ENCODE data around the gene ACVR2B. TPM values are rescaled to one million over a fixed set of nuclear protein-coding genes. Genes with fewer than 3 reads are reported as not detected.

ACVR2B gene
- total RNA-seq, 2 experiments from 2014 or later: 7.2 to 7.8 TPM

DNA sequence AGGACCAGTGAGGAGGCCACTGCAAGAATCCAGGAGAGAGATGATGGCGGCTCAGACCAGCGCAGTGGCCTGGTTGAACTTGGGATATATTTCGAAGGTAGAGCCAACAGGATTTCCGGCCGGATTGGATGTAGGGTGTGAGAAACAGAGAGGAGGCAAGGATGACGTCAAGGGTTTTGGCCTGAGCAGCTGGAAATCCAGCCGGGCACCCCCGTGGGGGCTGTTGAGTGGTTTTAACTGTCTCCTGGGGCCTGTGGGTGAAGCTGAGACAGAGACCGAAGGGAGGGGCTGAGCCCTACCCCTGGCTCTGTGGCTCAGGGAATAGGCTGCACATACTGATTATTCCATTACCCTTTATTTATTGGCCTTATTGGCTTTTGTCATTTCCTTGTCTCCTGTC lies 88.1 kb downstream of the ACVR2B start:
- ChIA-PET POLR2A (no interaction called here), CTCF (ENCODE audit: unreplicated experiment) (no interaction called here)
- BruUV-seq (replicated peaks): no TSS peak

More for the DNA sequence above, 88.1 kb downstream of the ACVR2B start:
- Histone ChIP-seq H2AFZ (ENCODE audit: low read length) (no peak overlapping the region), H4K20me1 (ENCODE audit: insufficient read depth, low read length) (no peaks in the 10 kb centered on the region), H3K4me3 (ENCODE audit: low read depth, low read length, poor library complexity, severe bottlenecking) (no peak overlapping the region), H3K9me3 (ENCODE audit: low read length) (no peaks in the 10 kb centered on the region), H3K36me3 (ENCODE audit: insufficient read depth, low read length) (no peaks in the 10 kb centered on the region), H3K79me2 (ENCODE audit: insufficient read depth, low read depth, low read length) (no peaks in the 10 kb centered on the region), H3K27ac (ENCODE audit: low read depth, low read length, poor library complexity, severe bottlenecking) (no peak overlapping the region), H3K4me2 (ENCODE audit: low read length) (no peak overlapping the region), H3K4me1 (ENCODE audit: insufficient read depth, low read length, poor library complexity, severe bottlenecking) (no peaks in the 10 kb centered on the region), H3K9me2 (ENCODE audit: insufficient read depth, low read length) (no peaks in the 10 kb centered on the region)
- no peak for DNase-seq (ENCODE audit: low spot score)
- TF ChIP-seq CTCF (conservative IDR thresholded peaks at IDR 0.05; ENCODE audit: low read length) (no peak), EZH2phosphoT487 (IDR thresholded peaks at IDR 0.05; ENCODE audit: borderline replicate concordance, low read depth, low read length) (no peak)
- intact Hi-C loops (cut with micrococcal nuclease; ENCODE audit: unreplicated experiment): no loop called here

Small RNAs within 50 kb of the gene (small RNA-seq; reads per million reads assigned to genes)
- gene RF00019: not detected

Other genes starting within 250 kb of the ACVR2B start
- gene SLC22A13, start 188.1 kb upstream of the ACVR2B start, total RNA-seq (2014; rRNA removed; shearing (Covaris generic)): 0.13 TPM in 2 replicates
- gene SLC22A13, start 188.1 kb upstream of the ACVR2B start, total RNA-seq (2022): 0.27 TPM in 1 of 2 replicates, not detected in the other
- gene SLC22A14, start 171.6 kb upstream of the ACVR2B start, total RNA-seq (2014; rRNA removed; shearing (Covaris generic)): not detected in 2 replicates
- not detected in 2 replicates for gene SLC22A14, start 171.6 kb upstream of the ACVR2B start, total RNA-seq (2022)
- gene XYLB, start 107.1 kb upstream of the ACVR2B start, total RNA-seq (2014; rRNA removed; shearing (Covaris generic)): 7.0 and 7.2 TPM in 2 replicates
- 5.3 and 6.7 TPM in 2 replicates for gene XYLB, start 107.1 kb upstream of the ACVR2B start, total RNA-seq (2022)
- 15.8 and 30.7 TPM in 2 replicates for gene EXOG, start 42.5 kb downstream of the ACVR2B start, total RNA-seq (2014; rRNA removed; shearing (Covaris generic))
- 41.2 and 42.3 TPM in 2 replicates for gene EXOG, start 42.5 kb downstream of the ACVR2B start, total RNA-seq (2022)
- not detected in 2 replicates for gene SCN5A, start 195.8 kb downstream of the ACVR2B start, total RNA-seq (2014; rRNA removed; shearing (Covaris generic))
- not detected in 2 replicates for gene SCN5A, start 195.8 kb downstream of the ACVR2B start, total RNA-seq (2022)